Spleen (tissue), 11 donors: ENCODE measurements around the gene GSTM5. TPM values are rescaled to one million over a fixed set of nuclear protein-coding genes. Genes with fewer than 3 reads are reported as not detected.

Experiments
- DNase-seq: peaks from one replicate; pipeline ENCODE4 v3.0.0-alpha.2; 2020
- H3K27ac ChIP-seq, 8 donors: fragments of 200-600 bp; sonication (generic) in 7 of 8; 1 replicate in 4 of 8; 2 replicates in 4 of 8; pipeline versions ENCODE4 v1.5.0 to v1.8.0; 2016 to 2021; ENCODE audit warnings: inconsistent platforms in 4 of 8, mild to moderate bottlenecking in 4 of 8, moderate library complexity in 1 of 8
- H3K27me3 ChIP-seq, 7 donors: fragments of 200-600 bp; sonication (generic) in 6 of 7; replicated peaks in 1 of 7; 1 replicate in 4 of 7; 2 replicates in 3 of 7; pipeline versions ENCODE4 v1.5.0 to v1.8.0; 2016 to 2021; ENCODE audit warnings: inconsistent platforms in 3 of 7, mild to moderate bottlenecking in 1 of 7
- H3K36me3 ChIP-seq, 6 donors: fragments of 200-600 bp; sonication (generic) in 5 of 6; 1 replicate in 4 of 6; 2 replicates in 2 of 6; pipeline versions ENCODE4 v1.5.0 to v1.8.0; 2016 to 2021; ENCODE audit warnings: inconsistent platforms in 2 of 6
- H3K4me1 ChIP-seq, 6 donors: fragments of 200-600 bp; sonication (generic) in 5 of 6; 1 replicate in 3 of 6; 2 replicates in 3 of 6; pipeline versions ENCODE4 v1.5.0 to v1.8.0; 2016 to 2021; ENCODE audit warnings: inconsistent platforms in 3 of 6
- H3K4me3 ChIP-seq, 8 donors: fragments of 200-600 bp; sonication (generic) in 7 of 8; 1 replicate in 4 of 8; 2 replicates in 4 of 8; pipeline versions ENCODE4 v1.5.0 to v1.8.0; 2016 to 2021; ENCODE audit warnings: inconsistent platforms in 4 of 8, mild to moderate bottlenecking in 4 of 8, moderate library complexity in 2 of 8
- H3K9me3 ChIP-seq, 8 donors: fragments of 200-600 bp; sonication (generic) in 7 of 8; 1 replicate in 4 of 8; 2 replicates in 4 of 8; pipeline versions ENCODE4 v1.5.0 to v1.8.0; 2016 to 2021; ENCODE audit warnings: inconsistent platforms in 4 of 8
- CTCF ChIP-seq, 11 experiments: fragments of 200-600 bp in 7 of 11; fragments of 450-650 bp in 4 of 11; sonication (generic) in 4 of 11; IDR thresholded peaks in 8 of 11; conservative IDR thresholded peaks in 3 of 11; 1 replicate in 7 of 11; 2 replicates in 4 of 11; pipeline versions ENCODE4 v1.4.0 to v1.8.0; 2016 to 2021; ENCODE audit warnings: antibody characterized with exemption in 11 of 11, inconsistent platforms in 4 of 11, mild to moderate bottlenecking in 1 of 11
- POLR2A ChIP-seq, 3 donors: fragments of 450-650 bp; IDR thresholded peaks; one replicate each; pipeline ENCODE4 v1.5.1; 2017; ENCODE audit warnings: antibody characterized with exemption in 3 of 3, mild to moderate bottlenecking in 1 of 3
- POLR2AphosphoS5 ChIP-seq, 3 donors: sonication (generic); formaldehyde crosslinking; IDR thresholded peaks; one replicate each; pipeline ENCODE4 v1.5.1; 2017; ENCODE audit warnings: antibody characterized with exemption in 3 of 3
- WGBS, 5 donors: extraction: QIAGEN DNeasy Blood & Tissue Kit in 3 of 5; methylation state at CpG; one replicate each; pipeline versions ENCODE4 v1.1.5 to v1.1.7; 2013 to 2018; 5-methylcytosine and 5-hydroxymethylcytosine counted together
- intact Hi-C: fragments of 100-400 bp; cut with DNase I; formaldehyde crosslinking; loops from one replicate; pipeline ENCODE4 v1.15.0; 2023; ENCODE audit warnings: low total_unique reads
- polyA plus RNA-seq, 3 donors: library from polyadenylated mRNA; stranded (reverse); fragments of 200-250 nt; gene quantifications; one replicate each; pipeline ENCODE4 v1.2.1, GENCODE V29; 2013
- total RNA-seq, 7 donors: library from RNA; depleted of rRNA in 3 of 7; stranded (reverse); fragments of >200 nt in 3 of 7; fragmentation: NEBNext Ultra II Directional in 4 of 7; extraction: Animal tissue kit (Norgen Biotek cat#: 25700) in 4 of 7; gene quantifications; one replicate each; pipeline versions ENCODE4 v1.1.0 to v1.2.1, GENCODE V29; 2016 to 2021
- donor health status: healthy with polysubstance abuse.
- donor health status: DM: no; HTN: no; CAD: no; lungs with moderate emphysema.
- donor health status: DM: no; HTN: no; CAD: no.
- donor health status: Bipolar disorder and iron deficiency.
- donor health status: healthy.
- donor health status: DM: no; HTN: no; CAD: no.
- donor health status: DM: yes; HTN: yes; CAD: no.

GSTM5 gene
- total and polyA plus RNA-seq, 10 donors: 1.4 to 13.1 (median 3.5) TPM

- 58 to 80% (median 73%) methylated on average over 9 to 11 of the region's 11 CpGs for WGBS, 5 donors
- no peaks in the 10 kb centered on the region for H3K27me3 ChIP-seq
- H3K36me3 ChIP-seq: no peaks in the 10 kb centered on the region
- H3K9me3 ChIP-seq: no peaks in the 10 kb centered on the region
- peaks cover 0 to 21% (median 5%) of the 10 kb centered on the region in 6 donors for H3K4me1 ChIP-seq
- H3K27ac ChIP-seq: peak overlapping the region in 1 of 8 donors; percentile 50
- no peak overlapping the region for H3K4me3 ChIP-seq
- intact Hi-C loops: no loop called here
- no peak for TF ChIP-seq POLR2AphosphoS5 (IDR thresholded peaks at IDR 0.05)
- TF ChIP-seq CTCF (IDR thresholded peaks at IDR 0.05 in 8 of 11, conservative IDR thresholded peaks at IDR 0.05 in 3 of 11): no peak
- TF ChIP-seq POLR2A (IDR thresholded peaks at IDR 0.05): no peak
- peak; percentile 63 for DNase-seq
These were observed 51.0 kb downstream of the GSTM5 start for GRCh38 chr1:109762821-109763645.

GRCh38 chr1:109763646-109764415, 51.8 kb downstream of the GSTM5 start, which contains the start of gene EPS8L3:
TSS of gene EPS8L3 (minus strand) at chr1:109763923. CDS start at chr1:109761749, 2,174 bp downstream.
- no peaks in the 10 kb centered on the region for H3K36me3 ChIP-seq
- WGBS, 5 donors: 67 to 89% (median 81%) methylated on average over 5 to 11 of the region's 11 CpGs
- peaks cover 0 to 21% (median 5%) of the 10 kb centered on the region in 6 donors for H3K4me1 ChIP-seq
- TF ChIP-seq CTCF (IDR thresholded peaks at IDR 0.05 in 8 of 11, conservative IDR thresholded peaks at IDR 0.05 in 3 of 11): no peak
- TF ChIP-seq POLR2A (IDR thresholded peaks at IDR 0.05): no peak
- no peak for TF ChIP-seq POLR2AphosphoS5 (IDR thresholded peaks at IDR 0.05)
- peak within 1 kb of the TSS in 1 of 8 donors; percentile 50 for H3K27ac ChIP-seq
- intact Hi-C loops: no loop called here
- no peak within 1 kb of the TSS for H3K4me3 ChIP-seq
- DNase-seq: peak; percentile 66
- H3K9me3 ChIP-seq: no peaks in the 10 kb centered on the region
- H3K27me3 ChIP-seq: no peaks in the 10 kb centered on the region

GRCh38 chr1:109764561-109765482, 52.8 kb downstream of the GSTM5 start:
- 86 to 93% (median 91%) methylated on average over 11 to 13 of the region's 13 CpGs for WGBS, 5 donors

GRCh38 chr1:109765483-109765815, 53.4 kb downstream of the GSTM5 start:
- H3K27ac ChIP-seq: no peak overlapping the region
- H3K4me3 ChIP-seq: no peak overlapping the region
- peaks cover 0 to 21% (median 5%) of the 10 kb centered on the region in 6 donors for H3K4me1 ChIP-seq
- intact Hi-C loops: no loop called here
- WGBS, 5 donors: 40 to 60% (median 43%) methylated on average over 3 to 4 of the region's 4 CpGs
- H3K27me3 ChIP-seq: no peaks in the 10 kb centered on the region
- no peak for DNase-seq
- no peaks in the 10 kb centered on the region for H3K9me3 ChIP-seq
- TF ChIP-seq CTCF (IDR thresholded peaks at IDR 0.05 in 8 of 11, conservative IDR thresholded peaks at IDR 0.05 in 3 of 11): no peak
- TF ChIP-seq POLR2AphosphoS5 (IDR thresholded peaks at IDR 0.05): no peak
- no peak for TF ChIP-seq POLR2A (IDR thresholded peaks at IDR 0.05)
- no peaks in the 10 kb centered on the region for H3K36me3 ChIP-seq

More at GRCh38 chr1:109764561-109765482, 52.8 kb downstream of the GSTM5 start:
- Histone ChIP-seq H3K36me3 (no peaks in the 10 kb centered on the region), H3K4me1 (peaks cover 0 to 21% (median 5%) of the 10 kb centered on the region in 6 donors), H3K9me3 (no peaks in the 10 kb centered on the region), H3K4me3 (no peak overlapping the region), H3K27ac (no peak overlapping the region), H3K27me3 (no peaks in the 10 kb centered on the region)
- DNase-seq: peak; percentile 62
- intact Hi-C loops: no loop called here
- no peak for TF ChIP-seq POLR2A (IDR thresholded peaks at IDR 0.05)
